ENCODE data around the gene PAK2.
"Not testable (repeated sequence)": the region's sequence is repeated elsewhere in the genome, so short reads cannot be mapped to it uniquely, and the experiment has no call there.

The PAK2 gene

GRCh38 chr3:196849180-196849741 lies 109.6 kb downstream of the PAK2 start:
- no peak for DNase-seq

- peak; percentile 11 for DNase-seq
Observed at GRCh38 chr3:196863000-196863399, 123.3 kb downstream of the PAK2 start.

- peak; percentile 58 for DNase-seq
Observed at GRCh38 chr3:196867155-196867506, 127.5 kb downstream of the PAK2 start.

- DNase-seq, result peak; percentile 94
Observed at GRCh38 chr3:196867507-196868296, 128.0 kb downstream of the PAK2 start, which contains the start of gene SENP5. Gene SENP5 (plus strand): TSS chr3:196867920. CDS start chr3:196885182, 17,262 bp downstream.

- peak; percentile 59 for DNase-seq
Observed at GRCh38 chr3:196868297-196868661, 128.6 kb downstream of the PAK2 start.

- DNase-seq, result no peak
Observed at GRCh38 chr3:196872316-196872715, 132.7 kb downstream of the PAK2 start.

GRCh38 chr3:196874511-196875094 lies 134.9 kb downstream of the PAK2 start:
- not testable (repeated sequence) for DNase-seq

GRCh38 chr3:196875258-196875657 lies 135.6 kb downstream of the PAK2 start:
- no peak for DNase-seq

Data from DMS53 (cell line).